NCI-H774 (cell line): ENCODE data around the gene BMP3.

Source experiments
- DNase-seq: peaks from one replicate; lab custom pipeline; 2025; lab: John Stamatoyannopoulos, UW

Gene BMP3

DNA sequence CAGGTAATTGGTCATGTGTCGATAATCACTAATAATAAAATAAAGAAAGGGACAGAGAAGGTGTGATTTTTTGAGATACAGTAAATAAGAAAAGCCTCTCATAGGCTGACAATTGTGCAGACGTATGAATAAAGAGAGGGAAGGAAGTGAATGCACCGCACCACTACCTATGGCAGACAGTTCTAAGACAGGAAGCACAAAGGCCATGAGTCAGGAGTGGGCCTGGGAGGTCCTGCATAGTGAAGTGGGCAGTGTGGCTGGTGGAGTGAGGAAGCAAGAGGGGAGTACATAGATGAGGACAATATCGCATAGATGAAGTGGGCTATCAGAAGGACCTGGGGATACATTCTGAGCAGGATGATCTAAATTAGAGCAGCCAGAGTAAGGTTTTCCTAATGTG is 75.6 kb downstream of the BMP3 start:
- DNase-seq, result no peak
